Central memory CD4-positive, alpha-beta T cell (primary cell): ENCODE results near the gene RGS11.

Experiments
- DNase-seq: peaks from one replicate; pipeline ENCODE4 v3.0.0; 2022

Gene RGS11

GRCh38 chr16:228151-228851 is 47.4 kb downstream of the RGS11 start:
- DNase-seq = no peak

- DNase-seq = no peak
Measured at GRCh38 chr16:220021-220420, 55.7 kb downstream of the RGS11 start.
